Vagina (tissue), 2 donors: Measurements from ENCODE around the gene CCNY. TPM values are rescaled to one million over a fixed set of nuclear protein-coding genes. Genes with fewer than 3 reads are reported as not detected.

Experiments used
- DNase-seq, 2 donors: peaks; one replicate each; pipeline ENCODE4 v3.0.0-alpha.2; 2017; ENCODE audit errors: extremely low spot score in 2 of 2
- H3K27ac ChIP-seq: fragments of 200-600 bp; sonication (generic); one replicate; pipeline ENCODE4 v1.5.1; 2019
- H3K27me3 ChIP-seq: fragments of 200-600 bp; sonication (generic); one replicate; pipeline ENCODE4 v1.5.1; 2019
- H3K36me3 ChIP-seq, 2 donors: fragments of 200-600 bp; sonication (generic); one replicate each; pipeline ENCODE4 v1.5.1; 2017 to 2019
- H3K4me1 ChIP-seq: fragments of 200-600 bp; sonication (generic); one replicate; pipeline ENCODE4 v1.5.1; 2019
- H3K4me3 ChIP-seq, 2 donors: fragments of 200-600 bp; sonication (generic); 1 replicate in 1 of 2; 2 replicates in 1 of 2; pipeline ENCODE4 v1.5.1; 2016 to 2019
- H3K9me3 ChIP-seq: fragments of 200-600 bp; sonication (generic); one replicate; pipeline ENCODE4 v1.5.1; 2019
- CTCF ChIP-seq, 3 experiments: fragments of 450-650 bp in 2 of 3; fragments of 200-600 bp in 1 of 3; sonication (generic) in 1 of 3; IDR thresholded peaks; one replicate each; pipeline ENCODE4 v1.5.1; 2017 to 2019; ENCODE audit warnings: antibody characterized with exemption in 3 of 3, mild to moderate bottlenecking in 2 of 3, moderate library complexity in 2 of 3
- POLR2A ChIP-seq, 2 donors: fragments of 450-650 bp; IDR thresholded peaks; one replicate each; pipeline ENCODE4 v1.6.1; 2017; ENCODE audit warnings: antibody characterized with exemption in 2 of 2, mild to moderate bottlenecking in 2 of 2, moderate library complexity in 2 of 2
- POLR2AphosphoS5 ChIP-seq, 2 donors: sonication (generic); formaldehyde crosslinking; IDR thresholded peaks; one replicate each; pipeline ENCODE4 v1.9.0; 2017; ENCODE audit warnings: antibody characterized with exemption in 2 of 2, mild to moderate bottlenecking in 2 of 2, low read depth in 1 of 2; ENCODE audit not compliant: insufficient read depth in 1 of 2
- intact Hi-C: fragments of 100-400 bp; cut with DNase I; formaldehyde crosslinking; loops from one replicate; pipeline ENCODE4 v1.15.1; 2023
- total RNA-seq: library from RNA; depleted of rRNA; stranded (reverse); fragments of >200 nt; gene quantifications from one replicate; pipeline ENCODE4 v1.2.3, GENCODE V29; 2016

CCNY gene
- total RNA-seq, 1 donor from 2014 or later, result 28.5 TPM

GRCh38 chr10:35316218-35316967, 19.9 kb upstream of the CCNY start:
- H3K4me1 ChIP-seq, result no peaks in the 10 kb centered on the region
- no peak overlapping the region for H3K4me3 ChIP-seq
- no peak for TF ChIP-seq POLR2AphosphoS5 (IDR thresholded peaks at IDR 0.05; ENCODE audit: insufficient read depth in 1 of 2, low read depth in 1 of 2)
- no peak for TF ChIP-seq CTCF (IDR thresholded peaks at IDR 0.05)
- no peak for TF ChIP-seq POLR2A (IDR thresholded peaks at IDR 0.05)
- no peaks in the 10 kb centered on the region for H3K27me3 ChIP-seq
- no peaks in the 10 kb centered on the region for H3K9me3 ChIP-seq
- intact Hi-C loops, result no loop called here
- no peak for DNase-seq
- no peak overlapping the region for H3K27ac ChIP-seq
- H3K36me3 ChIP-seq, result peaks cover 0 to 6% of the 10 kb centered on the region in 2 donors

- intact Hi-C loops, result no loop called here
- no peak for DNase-seq
- H3K27ac ChIP-seq, result no peak overlapping the region
- H3K36me3 ChIP-seq, result peaks cover 0 to 6% of the 10 kb centered on the region in 2 donors
- H3K4me3 ChIP-seq, result no peak overlapping the region
- no peaks in the 10 kb centered on the region for H3K9me3 ChIP-seq
- TF ChIP-seq POLR2A (IDR thresholded peaks at IDR 0.05), result no peak
- no peak for TF ChIP-seq POLR2AphosphoS5 (IDR thresholded peaks at IDR 0.05; ENCODE audit: insufficient read depth in 1 of 2, low read depth in 1 of 2)
- no peak for TF ChIP-seq CTCF (IDR thresholded peaks at IDR 0.05)
- no peaks in the 10 kb centered on the region for H3K4me1 ChIP-seq
- no peaks in the 10 kb centered on the region for H3K27me3 ChIP-seq
Observed at GRCh38 chr10:35318551-35318950, 17.8 kb upstream of the CCNY start.

- TF ChIP-seq POLR2A (IDR thresholded peaks at IDR 0.05), result no peak
- TF ChIP-seq CTCF (IDR thresholded peaks at IDR 0.05), result no peak
- no peak for TF ChIP-seq POLR2AphosphoS5 (IDR thresholded peaks at IDR 0.05; ENCODE audit: insufficient read depth in 1 of 2, low read depth in 1 of 2)
- H3K27me3 ChIP-seq, result no peaks in the 10 kb centered on the region
- H3K4me1 ChIP-seq, result no peaks in the 10 kb centered on the region
- intact Hi-C loops, result no loop called here
- H3K9me3 ChIP-seq, result no peaks in the 10 kb centered on the region
- no peak overlapping the region for H3K4me3 ChIP-seq
- DNase-seq, result no peak
- H3K36me3 ChIP-seq, result peaks cover 0 to 6% of the 10 kb centered on the region in 2 donors
- H3K27ac ChIP-seq, result no peak overlapping the region
Observed at GRCh38 chr10:35320341-35320740, 16.0 kb upstream of the CCNY start.

GRCh38 chr10:35322636-35323035, 13.7 kb upstream of the CCNY start:
- Histone ChIP-seq H3K9me3 (no peaks in the 10 kb centered on the region), H3K36me3 (peaks cover 0 to 6% of the 10 kb centered on the region in 2 donors), H3K27me3 (no peaks in the 10 kb centered on the region), H3K27ac (no peak overlapping the region), H3K4me3 (no peak overlapping the region), H3K4me1 (no peaks in the 10 kb centered on the region)
- TF ChIP-seq POLR2A (IDR thresholded peaks at IDR 0.05) (no peak), CTCF (IDR thresholded peaks at IDR 0.05) (no peak), POLR2AphosphoS5 (IDR thresholded peaks at IDR 0.05; ENCODE audit: insufficient read depth in 1 of 2, low read depth in 1 of 2) (no peak)
- no peak for DNase-seq
- intact Hi-C loops, result no loop called here

- H3K4me3 ChIP-seq, result no peak overlapping the region
- no peak for DNase-seq
- peaks cover 4% of the 10 kb centered on the region for H3K4me1 ChIP-seq
- intact Hi-C loops, result no loop called here
- no peaks in the 10 kb centered on the region for H3K27me3 ChIP-seq
- H3K27ac ChIP-seq, result no peak overlapping the region
- TF ChIP-seq POLR2AphosphoS5 (IDR thresholded peaks at IDR 0.05; ENCODE audit: insufficient read depth in 1 of 2, low read depth in 1 of 2), result no peak
- no peak for TF ChIP-seq POLR2A (IDR thresholded peaks at IDR 0.05)
- TF ChIP-seq CTCF (IDR thresholded peaks at IDR 0.05), result no peak
- peaks cover 0 to 6% of the 10 kb centered on the region in 2 donors for H3K36me3 ChIP-seq
- no peaks in the 10 kb centered on the region for H3K9me3 ChIP-seq
Observed at GRCh38 chr10:35324196-35324595, 12.1 kb upstream of the CCNY start.
